IMR-90 (cell line): ENCODE data around the gene ARHGAP19. TPM values are rescaled to one million over a fixed set of nuclear protein-coding genes. Genes with fewer than 3 reads are reported as not detected.

Source experiments
- ATAC-seq: fragments of 200-7000 bp; cut with Tn5 transposase; 2 replicates; pipeline ENCODE4 v1.9.1; 2020; ENCODE audit warnings: low read depth, mild to moderate bottlenecking, moderate library complexity
- BruUV-seq: library from RNA; stranded (reverse); fragments of 400-500 nt; replicated peaks from 2 replicates; lab custom pipeline; 2021; lab: Mats Ljungman, UMichigan
- CTCF ChIA-PET: fragments of 300-600 bp; formaldehyde crosslinking; extraction: SDS; loops from one replicate; lab custom pipeline; 2021; ENCODE audit warnings: antibody characterized with exemption; lab: Yijun Ruan, JAX
- POLR2A ChIA-PET: fragments of 300-600 bp; sonication (Branson Sonifier 250); formaldehyde crosslinking; loops from one replicate; lab custom pipeline; 2022; ENCODE audit warnings: antibody characterized with exemption; ENCODE audit not compliant: unreplicated experiment; lab: Charles Lee
- DNase-seq: peaks from one replicate; pipeline ENCODE4 v3.0.0; 2013
- H2AFZ ChIP-seq: replicated peaks from 2 replicates; pipeline ENCODE3; 2013; ENCODE audit warnings: low read length, mild to moderate bottlenecking; ENCODE audit not compliant: poor library complexity
- H2AK5ac ChIP-seq: 2 replicates; pipeline ENCODE4 v1.6.1; 2013; ENCODE audit warnings: low read depth, low read length, inconsistent platforms
- H2AK9ac ChIP-seq: replicated peaks from 2 replicates; pipeline ENCODE3; 2013; ENCODE audit warnings: mild to moderate bottlenecking, low read depth, low read length, moderate library complexity; ENCODE audit not compliant: poor library complexity
- H2BK120ac ChIP-seq: 2 replicates; pipeline ENCODE4 v1.6.1; 2013; ENCODE audit warnings: low read depth, low read length, inconsistent platforms
- H2BK15ac ChIP-seq: 3 replicates; pipeline ENCODE4 v1.6.1; 2013; ENCODE audit warnings: low read depth, low read length, inconsistent platforms
- H2BK20ac ChIP-seq: 2 replicates; pipeline ENCODE4 v1.6.1; 2013; ENCODE audit warnings: low read depth, mild to moderate bottlenecking, inconsistent platforms, low read length, moderate library complexity
- H2BK5ac ChIP-seq: 2 replicates; pipeline ENCODE4 v1.6.1; 2013; ENCODE audit warnings: mild to moderate bottlenecking, low read depth, low read length, inconsistent platforms; ENCODE audit not compliant: poor library complexity, severe bottlenecking
- H3K14ac ChIP-seq: replicated peaks from 2 replicates; pipeline ENCODE4 v1.6.1; 2013; ENCODE audit warnings: low read depth, low read length, inconsistent platforms
- H3K18ac ChIP-seq: 2 replicates; pipeline ENCODE4 v1.6.1; 2013; ENCODE audit warnings: low read depth, low read length, control low read depth
- H3K23ac ChIP-seq: 2 replicates; pipeline ENCODE4 v1.6.1; 2013; ENCODE audit warnings: low read depth, low read length, inconsistent platforms
- H3K27ac ChIP-seq: 2 replicates; pipeline ENCODE4 v1.5.1; 2013; ENCODE audit warnings: mild to moderate bottlenecking, control low read depth, low read length; ENCODE audit not compliant: insufficient read depth
- H3K27me3 ChIP-seq: 2 replicates; pipeline ENCODE4 v1.6.1; 2013; ENCODE audit warnings: low read length; ENCODE audit not compliant: control insufficient read depth, insufficient read depth
- H3K36me3 ChIP-seq: 2 replicates; pipeline ENCODE4 v1.6.1; 2013; ENCODE audit warnings: low read length, mixed read lengths; ENCODE audit not compliant: control insufficient read depth, insufficient read depth
- H3K4ac ChIP-seq: 2 replicates; pipeline ENCODE4 v1.6.1; 2013; ENCODE audit warnings: low read depth, low read length, inconsistent platforms
- H3K4me1 ChIP-seq: 2 replicates; pipeline ENCODE4 v1.6.1; 2013; ENCODE audit warnings: low read length, mixed read lengths; ENCODE audit not compliant: control insufficient read depth, insufficient read depth
- H3K4me2 ChIP-seq: 2 replicates; pipeline ENCODE4 v1.6.1; 2013; ENCODE audit warnings: low read depth, mild to moderate bottlenecking, control low read depth, low read length, moderate library complexity
- H3K4me3 ChIP-seq: 2 replicates; pipeline ENCODE4 v1.5.1; 2013; ENCODE audit warnings: low read depth, mild to moderate bottlenecking, control low read depth, low read length, moderate library complexity; ENCODE audit not compliant: insufficient read depth
- H3K56ac ChIP-seq: 2 replicates; pipeline ENCODE4 v1.6.1; 2013; ENCODE audit warnings: low read length, inconsistent platforms; ENCODE audit not compliant: insufficient read depth; ENCODE audit errors: extremely low read depth
- H3K79me1 ChIP-seq, 2 experiments: 2 replicates each; pipeline ENCODE4 v1.6.1; 2013; ENCODE audit warnings: low read length in 2 of 2, inconsistent platforms in 1 of 2, low read depth in 1 of 2
- H3K9ac ChIP-seq: 2 replicates; pipeline ENCODE4 v1.6.1; 2013; ENCODE audit warnings: low read depth, low read length, control low read depth
- H3K9me1 ChIP-seq: 2 replicates; pipeline ENCODE4 v1.6.1; 2013; ENCODE audit warnings: low read length, inconsistent platforms; ENCODE audit not compliant: insufficient read depth
- H3K9me3 ChIP-seq: 2 replicates; pipeline ENCODE4 v1.6.1; 2013; ENCODE audit warnings: low read length; ENCODE audit not compliant: control insufficient read depth, insufficient read depth
- H4K20me1 ChIP-seq: 2 replicates; pipeline ENCODE4 v1.6.1; 2013; ENCODE audit warnings: low read length, inconsistent platforms; ENCODE audit not compliant: insufficient read depth
- H4K5ac ChIP-seq: 2 replicates; pipeline ENCODE4 v1.6.1; 2013; ENCODE audit warnings: mild to moderate bottlenecking, low read depth, low read length, control low read depth
- H4K8ac ChIP-seq, 2 experiments: 2 replicates each; pipeline ENCODE4 v1.6.1; 2013; ENCODE audit warnings: low read depth in 2 of 2, low read length in 2 of 2, control low read depth in 1 of 2, inconsistent platforms in 1 of 2
- H4K91ac ChIP-seq: 2 replicates; pipeline ENCODE4 v1.6.1; 2013; ENCODE audit warnings: low read depth, low read length, inconsistent platforms; ENCODE audit not compliant: insufficient read depth
- CEBPB ChIP-seq: IDR thresholded peaks from 2 replicates; pipeline ENCODE4 v1.6.1; 2012; ENCODE audit warnings: low read depth, low read length, improper control_type of control experiment
- FOS ChIP-seq: fragments of 150-350 bp; IDR thresholded peaks from 2 replicates; pipeline ENCODE4 v1.6.1; 2016; ENCODE audit warnings: low read depth, low read length
- MAFK ChIP-seq: IDR thresholded peaks from 2 replicates; pipeline ENCODE4 v1.6.1; 2012; ENCODE audit warnings: low read depth, low read length, improper control_type of control experiment
- MXI1 ChIP-seq: IDR thresholded peaks from 2 replicates; pipeline ENCODE4 v1.6.1; 2012; ENCODE audit warnings: low read depth, mild to moderate bottlenecking, low read length, moderate library complexity, borderline replicate concordance
- NFE2L2 ChIP-seq: fragments of 150-350 bp; IDR thresholded peaks from 2 replicates; pipeline ENCODE4 v1.6.1; 2016; ENCODE audit warnings: low read depth, mild to moderate bottlenecking, low read length
- POLR2A ChIP-seq: IDR thresholded peaks from 2 replicates; pipeline ENCODE4 v1.6.1; 2012; ENCODE audit warnings: mild to moderate bottlenecking, low read depth, low read length
- RAD21 ChIP-seq: IDR thresholded peaks from 2 replicates; pipeline ENCODE4 v1.6.1; 2012; ENCODE audit warnings: low read length, improper control_type of control experiment
- RCOR1 ChIP-seq: IDR thresholded peaks from 2 replicates; pipeline ENCODE4 v1.6.1; 2012; ENCODE audit warnings: mild to moderate bottlenecking, low read length, improper control_type of control experiment; ENCODE audit not compliant: insufficient replicate concordance
- SMC3 ChIP-seq: fragments of 150-350 bp; IDR thresholded peaks from 2 replicates; pipeline ENCODE4 v1.6.1; 2016; ENCODE audit warnings: low read depth, mild to moderate bottlenecking, antibody characterized with exemption, low read length, moderate library complexity
- USF2 ChIP-seq: fragments of 150-350 bp; IDR thresholded peaks from 2 replicates; pipeline ENCODE4 v1.6.1; 2017; ENCODE audit warnings: mild to moderate bottlenecking, antibody characterized with exemption, low read length, low read depth
- WGBS, 2 experiments: methylation state at CpG; one replicate each; pipeline versions ENCODE4 v1.1.5 to v1.1.7; 2013; ENCODE audit warnings: missing lambda C conversion rate in 2 of 2; ENCODE audit not compliant: insufficient read length in 1 of 2; ENCODE audit errors: extremely low coverage in 2 of 2; 5-methylcytosine and 5-hydroxymethylcytosine counted together
- dilution Hi-C: fragments of 300-500 bp; cut with HindIII; formaldehyde crosslinking; loops from one replicate; pipeline ENCODE4 v1.14.3; 2018; ENCODE audit warnings: low sequenced_read_pairs; ENCODE audit not compliant: unreplicated experiment
- in situ Hi-C: fragments of 300-500 bp; cut with MboI; formaldehyde crosslinking; loops from 3 replicates; pipeline ENCODE4 v1.14.3; 2019; ENCODE audit warnings: low sequenced_read_pairs, inconsistent platforms, mixed read lengths
- intact Hi-C: fragments of 100-400 bp; cut with micrococcal nuclease; formaldehyde crosslinking; loops from 2 replicates; pipeline ENCODE4 v1.10.0; 2022
- polyA plus RNA-seq, 3 experiments: library from polyadenylated mRNA; depleted of rRNA; stranded (reverse); fragments of >200 nt; gene quantifications; 2 replicates each; pipeline ENCODE4 v1.2.3, GENCODE V29; 2012; ENCODE audit warnings: low replicate concordance in 1 of 3
- total RNA-seq: library from RNA; depleted of rRNA; stranded (reverse); fragments of >200 nt; gene quantifications from 2 replicates; pipeline ENCODE4 v1.2.3, GENCODE V29; 2012
- TF ChIP-seq, protein P1 (sequence below): fragments of 150-350 bp; IDR thresholded peaks from 2 replicates; pipeline ENCODE4 v1.6.1; 2016; ENCODE audit warnings: low read depth, mild to moderate bottlenecking, low read length, moderate library complexity, borderline replicate concordance

The ARHGAP19 gene
- total and polyA plus RNA-seq, 2 of the 4 experiments (the other 2 are of a cell fraction): 6.3 to 7.0 TPM

DNA sequence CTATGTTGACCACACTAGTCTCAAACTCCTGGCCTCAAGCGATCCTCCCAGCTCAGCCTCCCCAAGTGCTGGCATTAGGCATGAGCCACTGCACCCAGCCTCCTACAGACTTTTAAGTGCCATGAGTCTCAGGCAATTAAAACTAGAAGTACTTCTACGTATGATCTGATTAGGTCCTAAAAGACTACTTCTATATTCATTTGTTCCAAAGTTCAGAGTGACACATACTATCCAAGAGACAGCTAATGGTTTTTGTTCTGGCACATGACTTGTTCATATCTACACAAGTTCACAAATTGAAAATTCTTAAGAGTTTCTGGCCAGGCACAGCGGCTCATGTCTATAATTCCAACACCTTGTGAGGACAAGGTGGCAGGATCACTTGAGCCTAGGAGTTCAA lies 11.7 kb downstream of the ARHGAP19 start:
- no peak for TF ChIP-seq MAFK
- no peak for TF ChIP-seq POLR2A
- no peak for TF ChIP-seq MXI1
- TF ChIP-seq NFE2L2: no peak
- no peak for TF ChIP-seq RAD21
- TF ChIP-seq RCOR1: no peak
- no peak for TF ChIP-seq CEBPB
- TF ChIP-seq FOS: no peak
- TF ChIP-seq SMC3: no peak
- no peak for TF ChIP-seq USF2
- TF ChIP-seq, protein P1, sequence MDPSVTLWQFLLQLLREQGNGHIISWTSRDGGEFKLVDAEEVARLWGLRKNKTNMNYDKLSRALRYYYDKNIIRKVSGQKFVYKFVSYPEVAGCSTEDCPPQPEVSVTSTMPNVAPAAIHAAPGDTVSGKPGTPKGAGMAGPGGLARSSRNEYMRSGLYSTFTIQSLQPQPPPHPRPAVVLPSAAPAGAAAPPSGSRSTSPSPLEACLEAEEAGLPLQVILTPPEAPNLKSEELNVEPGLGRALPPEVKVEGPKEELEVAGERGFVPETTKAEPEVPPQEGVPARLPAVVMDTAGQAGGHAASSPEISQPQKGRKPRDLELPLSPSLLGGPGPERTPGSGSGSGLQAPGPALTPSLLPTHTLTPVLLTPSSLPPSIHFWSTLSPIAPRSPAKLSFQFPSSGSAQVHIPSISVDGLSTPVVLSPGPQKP: no peak
- Histone ChIP-seq H2BK120ac (no peak overlapping the region), H3K9me1 (peaks cover 4% of the 10 kb centered on the region; the same call in 1 of the 2 replicates), H4K20me1 (no peaks in the 10 kb centered on the region), H3K23ac (no peak overlapping the region), H2BK15ac (no peak overlapping the region), H3K9ac (no peak overlapping the region), H3K27me3 (no peaks in the 10 kb centered on the region), H3K79me1 (peaks cover 17 to 34% of the 10 kb centered on the region in 2 experiments), H2AK5ac (no peak overlapping the region), H3K27ac (no peak overlapping the region), H2AFZ (no peak overlapping the region), H3K4ac (no peak overlapping the region), H3K56ac (no peak overlapping the region), H3K4me1 (peaks cover 6% of the 10 kb centered on the region; the same call in 1 of the 2 replicates), H3K4me3 (no peak overlapping the region), H3K14ac (no peak overlapping the region), H3K9me3 (no peaks in the 10 kb centered on the region), H3K4me2 (no peak overlapping the region), H4K91ac (no peak overlapping the region), H4K8ac (no peak overlapping the region), H2BK20ac (no peak overlapping the region), H2BK5ac (no peak overlapping the region), H3K18ac (no peak overlapping the region), H3K36me3 (no peaks in the 10 kb centered on the region), H2AK9ac (no peak overlapping the region), H4K5ac (no peak overlapping the region)
- WGBS, 2 experiments: no CpG with 5 or more reads among the region's 3 CpGs
- dilution Hi-C loops (no loop called here), intact Hi-C loops (no loop called here), in situ Hi-C loops (no loop called here)
- no TSS peak for BruUV-seq
- no peak for DNase-seq
- no peak for ATAC-seq
- CTCF ChIA-PET: no interaction called here
- POLR2A ChIA-PET: no interaction called here
